ENCODE data around the gene ARL2BP. TPM values are rescaled to one million over a fixed set of nuclear protein-coding genes. Genes with fewer than 3 reads are reported as not detected.

The ARL2BP gene
- total and polyA plus RNA-seq, 4 donors, result 13.4 to 33.6 (median 19.2) TPM

DNA sequence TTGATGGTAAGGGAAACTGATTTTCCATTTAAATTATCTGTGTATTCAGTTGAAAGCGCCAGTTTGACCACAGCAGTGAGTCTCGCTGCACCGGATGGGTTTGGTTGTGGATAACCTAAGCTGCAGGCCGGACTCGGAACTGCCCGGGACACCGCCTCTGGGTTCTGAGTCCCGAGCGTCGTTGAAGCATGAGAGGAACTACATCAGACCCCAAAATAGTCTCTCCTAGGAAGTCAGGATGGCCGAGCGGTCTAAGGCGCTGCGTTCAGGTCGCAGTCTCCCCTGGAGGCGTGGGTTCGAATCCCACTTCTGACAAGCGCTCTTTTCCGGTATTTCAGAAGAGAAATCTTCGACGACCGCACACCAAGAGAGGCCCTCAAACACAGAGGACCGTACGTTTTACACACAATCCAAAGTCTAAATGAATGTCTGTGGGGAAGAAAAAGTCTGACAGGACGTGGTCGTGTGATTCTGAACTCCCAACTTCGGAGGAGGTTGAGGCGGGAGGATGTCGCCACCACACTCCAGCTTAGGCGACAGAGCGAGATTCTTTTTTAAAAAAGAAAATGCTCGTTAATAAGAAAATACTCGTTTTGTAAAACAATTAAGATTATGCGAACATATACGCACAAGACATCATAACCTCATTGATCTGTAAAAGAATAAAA lies 54.8 kb downstream of the ARL2BP start (continued):
- TF ChIP-seq, protein P1, sequence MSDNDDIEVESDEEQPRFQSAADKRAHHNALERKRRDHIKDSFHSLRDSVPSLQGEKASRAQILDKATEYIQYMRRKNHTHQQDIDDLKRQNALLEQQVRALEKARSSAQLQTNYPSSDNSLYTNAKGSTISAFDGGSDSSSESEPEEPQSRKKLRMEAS (IDR thresholded peaks at IDR 0.05), result peak; percentile 53
- TF ChIP-seq HNF4G (IDR thresholded peaks at IDR 0.05), result peak; percentile 68
- peak; percentile 99 for TF ChIP-seq ATF3 (IDR thresholded peaks at IDR 0.05)
- peak; percentile 20 for TF ChIP-seq ZBTB33 (IDR thresholded peaks at IDR 0.05)
- no peak for TF ChIP-seq EGR1 (IDR thresholded peaks at IDR 0.05; ENCODE audit: low read depth in 2 of 2)
- TF ChIP-seq SP1 (IDR thresholded peaks at IDR 0.05), result no peak

- Histone ChIP-seq H3K27ac (ENCODE audit: low read depth in 1 of 2, low read length in 2 of 2) (peak overlapping the region; percentile 63 to 72), H3K36me3 (ENCODE audit: control insufficient read depth in 4 of 4, insufficient read depth in 3 of 4, low read depth in 1 of 4, low read length in 3 of 4) (no peaks in the 10 kb centered on the region), H3K4me3 (ENCODE audit: low read depth in 1 of 3, low read length in 3 of 3) (no peak overlapping the region), H3K9ac (ENCODE audit: low read depth in 1 of 2, low read length in 2 of 2) (no peak overlapping the region), H3K27me3 (ENCODE audit: control insufficient read depth in 4 of 4, insufficient read depth in 4 of 4, low read length in 3 of 4) (no peaks in the 10 kb centered on the region), H3K9me3 (ENCODE audit: control insufficient read depth in 4 of 4, low read length in 3 of 4) (no peaks in the 10 kb centered on the region), H3K4me1 (ENCODE audit: control insufficient read depth in 4 of 4, insufficient read depth in 4 of 4, low read length in 3 of 4) (peaks cover 6 to 46% (median 31%) of the 10 kb centered on the region in 4 donors)
- peak; percentile 100 for DNase-seq (ENCODE audit: low spot score)
- WGBS, result 6% methylated on average over 36 of the region's 36 CpGs
- TF ChIP-seq FOXA1 (IDR thresholded peaks at IDR 0.05), result peak; percentile 67
- TF ChIP-seq, protein P1 (IDR thresholded peaks at IDR 0.05), result peak; percentile 70
- peak; percentile 20 for TF ChIP-seq HNF4G (IDR thresholded peaks at IDR 0.05)
- TF ChIP-seq NR2F2 (IDR thresholded peaks at IDR 0.05), result peak; percentile 69
- peak; percentile 79 to 84 for TF ChIP-seq RXRA (IDR thresholded peaks at IDR 0.05)
- peak; percentile 53 for TF ChIP-seq YY1 (IDR thresholded peaks at IDR 0.05)
- peak; percentile 15 to 62 for TF ChIP-seq JUND (IDR thresholded peaks at IDR 0.05)
- no peak for TF ChIP-seq HNF4A (conservative IDR thresholded peaks at IDR 0.05)
- TF ChIP-seq RAD21 (IDR thresholded peaks at IDR 0.05), result peak; percentile 99 to 100
- TF ChIP-seq ATF3 (IDR thresholded peaks at IDR 0.05), result peak; percentile 100
- TF ChIP-seq GABPA (IDR thresholded peaks at IDR 0.05 in 1 of 2, conservative IDR thresholded peaks at IDR 0.05 in 1 of 2), result no peak
- peak; percentile 7 for TF ChIP-seq FOXA2 (IDR thresholded peaks at IDR 0.05)
- peak; percentile 99 for TF ChIP-seq CTCF (IDR thresholded peaks at IDR 0.05; ENCODE audit: low read depth, low read length, missing input control)
- TF ChIP-seq REST (IDR thresholded peaks at IDR 0.05), result no peak
- peak; percentile 35 for TF ChIP-seq SP1 (IDR thresholded peaks at IDR 0.05)
- no peak for TF ChIP-seq ZBTB33 (IDR thresholded peaks at IDR 0.05)
These were observed 55.5 kb downstream of the ARL2BP start for GRCh38 chr16:57300387-57301125.
